HG03457 (cell line): ENCODE results near the gene ZIM2.

Experiments used
- ATAC-seq: cut with Tn5 transposase; IDR thresholded peaks from one replicate; pipeline ENCODE4 v1.9.1; 2021; ENCODE audit warnings: moderate number of reproducible peaks; ENCODE audit not compliant: unreplicated experiment

ZIM2 gene

GRCh38 chr19:56839652-56840450, 675 bp downstream of the ZIM2 start:
- no peak for ATAC-seq

- no peak for ATAC-seq
These were observed 1.4 kb downstream of the ZIM2 start for GRCh38 chr19:56838909-56839651.

- ATAC-seq, result no peak
These were observed 2.3 kb downstream of the ZIM2 start for GRCh38 chr19:56838024-56838908.

GRCh38 chr19:56837492-56838023, 3.0 kb downstream of the ZIM2 start:
- no peak for ATAC-seq

GRCh38 chr19:56837004-56837403, 3.5 kb downstream of the ZIM2 start:
- ATAC-seq, result no peak

GRCh38 chr19:56836059-56836458, 4.5 kb downstream of the ZIM2 start:
- no peak for ATAC-seq

GRCh38 chr19:56835401-56835800, 5.1 kb downstream of the ZIM2 start:
- ATAC-seq, result no peak

- ATAC-seq, result no peak
These were observed 5.8 kb downstream of the ZIM2 start for GRCh38 chr19:56834564-56835375.

GRCh38 chr19:56832352-56832928, 8.1 kb downstream of the ZIM2 start:
- no peak for ATAC-seq

GRCh38 chr19:56831255-56831654, 9.3 kb downstream of the ZIM2 start:
- ATAC-seq, result no peak

GRCh38 chr19:56829596-56829995, 10.9 kb downstream of the ZIM2 start:
- ATAC-seq, result no peak

GRCh38 chr19:56827708-56828107, 12.8 kb downstream of the ZIM2 start:
- ATAC-seq, result no peak

GRCh38 chr19:56823956-56824355, 16.6 kb downstream of the ZIM2 start:
- no peak for ATAC-seq

- no peak for ATAC-seq
These were observed 17.1 kb downstream of the ZIM2 start for GRCh38 chr19:56823417-56823816.

- ATAC-seq, result no peak
These were observed 17.8 kb downstream of the ZIM2 start for GRCh38 chr19:56822755-56823154.

GRCh38 chr19:56821675-56822074, 18.9 kb downstream of the ZIM2 start:
- ATAC-seq, result no peak

GRCh38 chr19:56821209-56821608, 19.3 kb downstream of the ZIM2 start:
- no peak for ATAC-seq

GRCh38 chr19:56819166-56819565, 21.4 kb downstream of the ZIM2 start:
- ATAC-seq, result no peak

- no peak for ATAC-seq
These were observed 25.9 kb downstream of the ZIM2 start for GRCh38 chr19:56814656-56815055.

GRCh38 chr19:56813531-56813930, 27.0 kb downstream of the ZIM2 start:
- no peak for ATAC-seq
